ENCODE measurements around the gene DBF4B.
"Not testable (repeated sequence)": the region's sequence is repeated elsewhere in the genome, so short reads cannot be mapped to it uniquely, and the experiment has no call there.

DNA sequence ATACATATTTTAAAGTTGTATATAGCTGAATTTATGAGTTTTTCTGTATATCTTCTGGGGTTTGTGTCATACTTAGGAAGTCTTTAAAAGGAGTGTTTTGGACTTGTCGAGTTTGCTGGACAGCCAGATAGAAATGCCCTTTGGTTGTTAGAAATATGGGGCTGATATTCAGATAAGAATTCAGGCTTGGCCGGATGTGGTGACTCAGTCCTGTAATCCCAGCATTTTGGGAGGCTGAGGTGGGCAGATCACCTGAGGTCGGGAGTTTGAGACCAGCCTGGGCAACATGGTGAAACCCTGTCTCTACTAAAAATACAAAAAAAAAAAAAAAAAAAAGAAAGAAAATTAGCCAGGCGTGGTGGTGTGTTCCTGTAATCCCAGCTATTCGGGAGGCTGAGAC lies 37.3 kb downstream of the DBF4B start:
- TF ChIP-seq, protein P1, sequence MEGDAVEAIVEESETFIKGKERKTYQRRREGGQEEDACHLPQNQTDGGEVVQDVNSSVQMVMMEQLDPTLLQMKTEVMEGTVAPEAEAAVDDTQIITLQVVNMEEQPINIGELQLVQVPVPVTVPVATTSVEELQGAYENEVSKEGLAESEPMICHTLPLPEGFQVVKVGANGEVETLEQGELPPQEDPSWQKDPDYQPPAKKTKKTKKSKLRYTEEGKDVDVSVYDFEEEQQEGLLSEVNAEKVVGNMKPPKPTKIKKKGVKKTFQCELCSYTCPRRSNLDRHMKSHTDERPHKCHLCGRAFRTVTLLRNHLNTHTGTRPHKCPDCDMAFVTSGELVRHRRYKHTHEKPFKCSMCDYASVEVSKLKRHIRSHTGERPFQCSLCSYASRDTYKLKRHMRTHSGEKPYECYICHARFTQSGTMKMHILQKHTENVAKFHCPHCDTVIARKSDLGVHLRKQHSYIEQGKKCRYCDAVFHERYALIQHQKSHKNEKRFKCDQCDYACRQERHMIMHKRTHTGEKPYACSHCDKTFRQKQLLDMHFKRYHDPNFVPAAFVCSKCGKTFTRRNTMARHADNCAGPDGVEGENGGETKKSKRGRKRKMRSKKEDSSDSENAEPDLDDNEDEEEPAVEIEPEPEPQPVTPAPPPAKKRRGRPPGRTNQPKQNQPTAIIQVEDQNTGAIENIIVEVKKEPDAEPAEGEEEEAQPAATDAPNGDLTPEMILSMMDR (IDR thresholded peaks at IDR 0.05; ENCODE audit: low read length): not testable (repeated sequence)
- TF ChIP-seq EZH2 (IDR thresholded peaks at IDR 0.05; ENCODE audit: borderline replicate concordance, low read length): not testable (repeated sequence)
